Stimulated activated CD8-positive, alpha-beta memory T cell treated with anti-CD3 and anti-CD28 coated beads, Interleukin-7, amount 100 ng/mL, for 1 hour (primary cell): ENCODE measurements around the gene BTN3A1.
A peak's percentile ranks its signal among the peaks of the same experiment; 100 is the strongest.
"Not testable (repeated sequence)": the region's sequence is repeated elsewhere in the genome, so short reads cannot be mapped to it uniquely, and the experiment has no call there.

ENCODE experiments used
- DNase-seq, 2 donors: peaks; one replicate each; pipeline ENCODE4 v3.0.0-alpha.2; 2020; ENCODE audit warnings: low read depth in 2 of 2

The BTN3A1 gene

GRCh38 chr6:26440977-26441358 lies 38.9 kb downstream of the BTN3A1 start:
- DNase-seq, result no peak

DNA sequence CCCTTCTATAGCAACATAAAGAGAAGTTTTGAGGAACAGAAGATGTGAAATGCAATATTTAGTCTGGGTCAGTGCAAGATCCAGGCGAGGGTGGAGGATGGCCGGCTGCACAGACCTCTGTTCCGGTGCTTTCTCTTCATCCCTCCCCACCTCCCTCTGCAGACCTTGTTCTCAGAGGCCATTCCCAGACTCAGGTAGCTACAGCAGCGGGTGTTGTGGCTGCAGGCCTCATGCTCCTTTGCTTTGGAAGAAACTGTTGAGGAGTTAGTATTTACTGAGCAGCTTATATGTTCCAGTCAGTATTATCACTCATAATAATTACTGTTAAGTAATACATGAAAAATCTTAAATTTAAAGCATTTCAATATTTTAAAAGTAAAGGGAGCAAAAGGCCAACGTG lies 39.9 kb downstream of the BTN3A1 start:
- no peak for DNase-seq

GRCh38 chr6:26445934-26446667 lies 44.0 kb downstream of the BTN3A1 start:
- DNase-seq, result no peak

DNA sequence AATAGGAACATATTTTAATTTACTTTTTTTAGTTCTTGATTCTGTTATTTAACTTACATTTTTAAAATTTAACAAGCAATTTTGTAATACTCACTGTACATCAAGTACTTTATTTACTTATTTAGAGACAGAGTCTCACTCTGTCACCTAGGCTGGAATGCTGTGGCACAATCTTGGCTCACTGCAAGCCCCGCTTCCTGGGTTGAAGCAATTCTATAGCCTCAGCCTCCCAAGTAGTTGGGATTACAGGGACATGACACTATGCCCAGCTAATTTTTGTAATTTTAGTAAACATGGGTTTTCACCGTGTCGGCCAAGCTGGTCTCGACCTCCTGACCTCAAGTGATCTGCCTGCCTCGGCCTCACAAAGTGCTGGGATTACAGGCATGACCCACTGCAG lies 45.2 kb downstream of the BTN3A1 start:
- DNase-seq, result no peak

DNA sequence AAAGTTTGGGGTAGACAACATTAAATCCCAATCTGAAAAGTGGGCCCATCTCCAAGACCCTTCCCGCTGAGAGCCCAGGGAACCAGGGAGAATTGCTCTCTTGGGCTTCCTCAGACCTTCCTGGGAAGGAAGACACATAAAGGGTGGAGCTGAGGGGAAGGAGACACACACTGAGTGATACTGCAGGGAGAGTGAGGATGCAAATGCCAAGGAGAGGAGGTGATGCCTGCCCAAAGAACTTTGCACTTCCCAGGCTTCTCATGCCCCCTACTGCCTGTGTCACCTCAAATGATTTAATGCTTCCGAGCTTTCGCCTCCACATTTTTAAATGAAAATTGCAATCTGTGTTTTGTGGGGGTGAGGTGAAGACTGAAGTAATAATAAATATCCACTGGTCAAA lies 48.2 kb downstream of the BTN3A1 start:
- DNase-seq, result no peak

DNA sequence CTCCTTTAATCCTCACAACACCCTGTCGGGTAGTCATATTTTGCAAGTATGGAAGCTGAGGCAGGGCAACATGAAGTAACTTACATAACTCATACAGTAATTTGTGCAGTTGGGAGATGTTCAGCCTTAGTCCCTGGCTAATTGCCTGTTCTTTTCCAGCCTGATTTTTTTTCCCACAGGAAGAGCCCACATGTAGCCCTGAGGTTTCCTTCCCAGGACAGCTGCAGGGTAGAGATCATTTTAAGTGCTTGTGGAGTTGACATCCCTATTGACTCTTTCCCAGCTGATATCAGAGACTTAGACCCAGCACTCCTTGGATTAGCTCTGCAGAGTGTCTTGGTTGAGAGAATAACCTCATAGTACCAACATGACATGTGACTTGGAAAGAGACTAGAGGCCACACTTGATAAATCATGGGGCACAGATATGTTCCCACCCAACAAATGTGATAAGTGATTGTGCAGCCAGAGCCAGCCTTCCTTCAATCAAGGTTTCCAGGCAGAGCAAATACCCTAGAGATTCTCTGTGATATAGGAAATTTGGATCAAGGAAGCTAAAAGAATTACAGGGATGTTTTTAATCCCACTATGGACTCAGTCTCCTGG lies 50.7 kb downstream of the BTN3A1 start:
- no peak for DNase-seq

DNA sequence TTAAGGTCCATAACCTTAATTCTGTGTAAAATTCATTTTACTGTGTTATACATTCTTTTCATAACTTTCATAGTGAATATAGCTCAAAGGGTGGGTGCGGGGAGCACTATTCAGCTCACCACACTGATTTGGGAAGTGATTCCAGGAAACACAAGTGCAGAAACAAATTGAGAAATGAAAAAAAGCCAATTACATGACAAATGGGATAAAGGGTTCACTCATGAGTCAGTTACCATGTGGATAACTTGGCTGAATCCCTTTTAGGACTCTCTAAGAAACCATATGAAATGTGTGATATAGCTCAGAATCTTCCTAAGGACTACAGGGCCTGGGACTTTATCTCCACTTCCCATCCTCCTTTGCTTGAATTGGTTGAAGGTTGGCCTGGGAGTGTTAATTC lies 52.6 kb downstream of the BTN3A1 start:
- DNase-seq, result no peak

DNA sequence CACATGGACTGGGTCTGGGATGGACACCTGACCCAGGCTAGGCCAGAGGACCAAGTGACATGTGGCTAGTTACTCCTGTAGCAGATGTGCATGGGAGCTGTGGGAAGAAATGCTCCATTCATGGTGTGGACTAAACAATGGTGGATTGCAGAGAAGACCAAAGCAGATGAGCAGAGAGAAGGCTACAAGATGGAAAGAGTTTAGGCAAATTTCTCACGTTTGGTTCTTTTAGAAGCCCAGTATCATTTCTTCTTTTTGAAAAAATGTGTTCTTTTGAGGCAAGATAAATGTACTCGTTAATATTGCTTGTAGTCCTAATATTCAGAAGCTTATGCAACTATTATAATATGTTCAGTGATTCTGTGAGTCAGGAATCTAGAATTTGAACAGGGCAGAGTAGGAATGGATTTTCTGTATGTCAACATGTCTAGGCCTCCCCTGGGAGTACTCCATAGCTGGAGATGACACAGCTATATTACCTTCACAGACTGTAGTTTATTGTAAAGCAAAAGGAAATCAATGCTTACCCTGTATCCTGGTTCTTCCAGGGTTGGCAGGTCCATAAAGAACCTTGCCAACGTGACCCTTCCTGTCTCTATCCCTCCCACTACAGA lies 53.4 kb downstream of the BTN3A1 start:
- no peak for DNase-seq

GRCh38 chr6:26457264-26457805 lies 55.3 kb downstream of the BTN3A1 start:
- DNase-seq, result no peak

DNA sequence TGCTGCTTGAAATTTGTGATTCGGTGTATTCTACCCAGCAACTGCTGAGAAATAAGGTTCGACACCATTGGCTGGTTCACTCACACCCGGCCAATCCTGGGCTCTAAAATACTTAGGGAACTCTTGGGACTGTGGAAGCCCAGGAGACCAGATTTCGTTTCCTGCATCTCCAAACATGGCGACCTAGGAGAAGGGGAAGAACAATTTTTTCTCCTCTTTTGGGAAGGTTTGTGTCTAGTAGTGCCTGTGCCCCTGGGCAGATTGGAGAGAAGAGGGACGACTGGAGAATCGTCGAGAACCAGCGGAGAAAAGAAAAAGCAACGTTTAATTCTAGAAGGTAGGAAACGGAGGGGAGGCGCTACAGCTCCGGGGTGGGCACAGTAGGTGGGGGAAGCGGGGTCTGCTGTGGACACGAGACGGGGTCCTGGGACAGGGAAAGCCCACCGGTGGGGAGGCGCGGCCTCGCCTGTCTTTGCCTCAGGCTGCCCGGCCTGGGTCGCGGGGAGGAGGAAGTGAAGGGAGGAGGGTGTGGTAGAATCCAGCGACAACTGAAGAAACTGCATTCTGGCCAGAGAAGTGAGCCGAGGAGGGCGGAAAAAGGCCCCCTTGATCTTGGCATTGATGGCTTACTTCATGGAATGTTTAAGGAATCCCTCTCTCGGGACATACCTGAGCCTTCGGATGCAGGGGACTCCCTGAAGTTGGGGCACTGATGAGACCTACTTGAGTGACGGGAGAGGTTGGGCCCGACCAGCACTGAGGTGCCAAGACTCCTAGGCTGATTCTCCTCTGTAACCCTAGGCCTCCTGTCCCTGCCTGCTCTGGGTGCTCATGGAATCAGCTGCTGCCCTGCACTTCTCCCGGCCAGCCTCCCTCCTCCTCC lies 56.0 kb downstream of the BTN3A1 start, which contains the start of gene BTN2A1:
Gene BTN2A1 (plus strand): TSS at position 150 of the 883 bp plus-strand sequence. CDS start 682 bp downstream, at position 832.
- peak; percentile 34 to 37 for DNase-seq

GRCh38 chr6:26459023-26459810 lies 57.1 kb downstream of the BTN3A1 start:
- no peak for DNase-seq

DNA sequence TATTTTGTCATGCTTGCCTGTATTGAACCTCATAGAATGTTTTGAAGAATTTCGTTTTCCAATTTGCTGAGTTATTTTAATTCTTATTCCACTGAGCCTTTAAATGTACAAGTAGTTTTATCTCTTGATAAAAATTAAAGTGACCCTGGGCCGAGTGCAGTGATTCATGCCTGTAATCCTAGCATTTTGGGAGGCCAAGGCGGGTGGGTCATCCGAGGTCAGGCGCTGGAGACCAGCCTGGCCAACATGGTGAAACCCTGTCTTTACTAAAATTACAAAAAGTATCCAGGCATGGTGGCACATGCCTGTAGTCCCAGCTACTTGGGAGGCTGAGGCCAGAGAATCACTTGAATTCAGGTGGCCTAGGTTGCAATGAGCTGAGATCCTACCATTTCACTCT lies 59.3 kb downstream of the BTN3A1 start:
- DNase-seq, result not testable (repeated sequence)

GRCh38 chr6:26464014-26464413 lies 61.9 kb downstream of the BTN3A1 start:
- DNase-seq, result no peak

- DNase-seq, result no peak
These were observed 62.5 kb downstream of the BTN3A1 start for GRCh38 chr6:26464416-26465131.
